ENCODE data around the gene SH3BGRL3.

The SH3BGRL3 gene

GRCh38 chr1:26254404-26254803 lies 25.5 kb upstream of the SH3BGRL3 start:
- no peak overlapping the region for H2BK120ac ChIP-seq (ENCODE audit: low read depth, low read length)
- H3K14ac ChIP-seq (ENCODE audit: low read length): no peak overlapping the region
- peaks cover 4 to 13% of the 10 kb centered on the region in 2 donors for H3K9me3 ChIP-seq (replicated peaks in 1 of 2; ENCODE audit: control insufficient read depth in 2 of 2, insufficient read depth in 1 of 2, low read depth in 1 of 2, low read length in 2 of 2)
- H3K4ac ChIP-seq (ENCODE audit: low read length): no peak overlapping the region
- H4K91ac ChIP-seq (ENCODE audit: low read depth, low read length, poor library complexity): no peak overlapping the region
- no peak overlapping the region for H2BK5ac ChIP-seq (ENCODE audit: low read length)
- no peak overlapping the region for H3K27ac ChIP-seq (replicated peaks; ENCODE audit: low read length)
- H3K36me3 ChIP-seq (replicated peaks in 1 of 2; ENCODE audit: control insufficient read depth in 2 of 2, insufficient read depth in 2 of 2, low read length in 2 of 2): peaks cover 32 to 85% of the 10 kb centered on the region in 2 donors
- no peak overlapping the region for H4K8ac ChIP-seq (ENCODE audit: low read depth, low read length)
- no peaks in the 10 kb centered on the region for H3K27me3 ChIP-seq (ENCODE audit: control insufficient read depth in 3 of 3, insufficient read depth in 3 of 3, low read depth in 1 of 3, low read length in 3 of 3)
- H3K4me2 ChIP-seq (ENCODE audit: insufficient read depth, low read length, poor library complexity, severe bottlenecking): no peak overlapping the region
- H3K9ac ChIP-seq (ENCODE audit: low read depth, low read length, poor library complexity): no peak overlapping the region
- no CpG with 5 or more reads among the region's 3 CpGs for WGBS, 2 donors (ENCODE audit: extremely low coverage in 2 of 2, insufficient read length in 2 of 2, insufficient replicate concordance in 1 of 2)
- no peaks in the 10 kb centered on the region for H3K4me1 ChIP-seq (ENCODE audit: control insufficient read depth in 2 of 2, insufficient read depth in 1 of 2, low read depth in 1 of 2, low read length in 2 of 2)
- no peak overlapping the region for H3K4me3 ChIP-seq (ENCODE audit: low read length in 2 of 2)
- no peak overlapping the region for H2BK12ac ChIP-seq (ENCODE audit: low read length)
- H3K23ac ChIP-seq (ENCODE audit: low read depth, low read length, poor library complexity): no peak overlapping the region
- H2BK15ac ChIP-seq (ENCODE audit: low read length): no peak overlapping the region
- no peak overlapping the region for H2AK5ac ChIP-seq (ENCODE audit: low read depth, low read length)
- H2AFZ ChIP-seq (ENCODE audit: low read length): no peak overlapping the region
- H3K79me1 ChIP-seq (ENCODE audit: low read depth, low read length): peaks cover 2% of the 10 kb centered on the region
- no peak overlapping the region for H3K18ac ChIP-seq (ENCODE audit: low read length)
- DNase-seq (ENCODE audit: low spot score): no peak

DNA sequence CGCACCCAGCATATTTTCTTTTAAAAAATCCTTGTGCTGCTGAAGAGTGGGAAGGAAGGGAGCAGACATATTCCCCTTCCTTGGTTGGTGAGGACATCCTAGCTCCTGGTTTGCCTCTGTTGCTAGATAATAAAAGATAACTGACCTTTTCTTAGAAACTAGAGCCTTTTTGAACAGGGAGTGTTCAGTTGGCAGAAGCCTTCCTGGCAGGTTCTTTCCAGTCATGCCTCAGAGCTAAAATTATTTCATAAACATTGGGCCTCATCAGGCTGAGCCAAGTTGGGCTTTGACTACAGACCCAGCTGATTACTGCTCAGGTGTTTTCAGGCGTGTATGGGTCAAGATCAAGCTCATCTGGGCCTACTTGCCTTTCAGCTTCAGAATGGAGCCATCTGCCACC lies 22.7 kb upstream of the SH3BGRL3 start:
- Histone ChIP-seq H3K4me3 (ENCODE audit: low read length in 2 of 2) (no peak overlapping the region), H3K18ac (ENCODE audit: low read length) (no peak overlapping the region), H3K4me1 (ENCODE audit: control insufficient read depth in 2 of 2, insufficient read depth in 1 of 2, low read depth in 1 of 2, low read length in 2 of 2) (no peaks in the 10 kb centered on the region), H3K23ac (ENCODE audit: low read depth, low read length, poor library complexity) (no peak overlapping the region), H4K8ac (ENCODE audit: low read depth, low read length) (no peak overlapping the region), H3K36me3 (replicated peaks in 1 of 2; ENCODE audit: control insufficient read depth in 2 of 2, insufficient read depth in 2 of 2, low read length in 2 of 2) (peaks cover 32 to 90% of the 10 kb centered on the region in 2 donors), H2BK12ac (ENCODE audit: low read length) (no peak overlapping the region), H2AK5ac (ENCODE audit: low read depth, low read length) (no peak overlapping the region), H3K4me2 (ENCODE audit: insufficient read depth, low read length, poor library complexity, severe bottlenecking) (no peak overlapping the region), H3K27me3 (ENCODE audit: control insufficient read depth in 3 of 3, insufficient read depth in 3 of 3, low read depth in 1 of 3, low read length in 3 of 3) (no peaks in the 10 kb centered on the region), H2BK15ac (ENCODE audit: low read length) (no peak overlapping the region), H3K9me3 (replicated peaks in 1 of 2; ENCODE audit: control insufficient read depth in 2 of 2, insufficient read depth in 1 of 2, low read depth in 1 of 2, low read length in 2 of 2) (no peaks in the 10 kb centered on the region), H3K79me1 (ENCODE audit: low read depth, low read length) (peaks cover 2% of the 10 kb centered on the region), H4K91ac (ENCODE audit: low read depth, low read length, poor library complexity) (no peak overlapping the region), H2BK120ac (ENCODE audit: low read depth, low read length) (no peak overlapping the region), H2BK5ac (ENCODE audit: low read length) (no peak overlapping the region), H3K9ac (ENCODE audit: low read depth, low read length, poor library complexity) (no peak overlapping the region), H3K4ac (ENCODE audit: low read length) (no peak overlapping the region), H3K14ac (ENCODE audit: low read length) (no peak overlapping the region), H2AFZ (ENCODE audit: low read length) (no peak overlapping the region), H3K27ac (replicated peaks; ENCODE audit: low read length) (no peak overlapping the region)
- no CpG with 5 or more reads among the region's 2 CpGs for WGBS, 2 donors (ENCODE audit: extremely low coverage in 2 of 2, insufficient read length in 2 of 2, insufficient replicate concordance in 1 of 2)
- DNase-seq (ENCODE audit: low spot score): no peak

GRCh38 chr1:26259005-26259404 lies 20.9 kb upstream of the SH3BGRL3 start:
- no peak overlapping the region for H2BK15ac ChIP-seq (ENCODE audit: low read length)
- no peak overlapping the region for H2BK5ac ChIP-seq (ENCODE audit: low read length)
- H3K9ac ChIP-seq (ENCODE audit: low read depth, low read length, poor library complexity): no peak overlapping the region
- H3K9me3 ChIP-seq (replicated peaks in 1 of 2; ENCODE audit: control insufficient read depth in 2 of 2, insufficient read depth in 1 of 2, low read depth in 1 of 2, low read length in 2 of 2): no peaks in the 10 kb centered on the region
- no CpG with 5 or more reads among the region's 2 CpGs for WGBS, 2 donors (ENCODE audit: extremely low coverage in 2 of 2, insufficient read length in 2 of 2, insufficient replicate concordance in 1 of 2)
- no peaks in the 10 kb centered on the region for H3K4me1 ChIP-seq (ENCODE audit: control insufficient read depth in 2 of 2, insufficient read depth in 1 of 2, low read depth in 1 of 2, low read length in 2 of 2)
- no peak overlapping the region for H2BK120ac ChIP-seq (ENCODE audit: low read depth, low read length)
- no peak overlapping the region for H3K4me3 ChIP-seq (ENCODE audit: low read length in 2 of 2)
- H3K4me2 ChIP-seq (ENCODE audit: insufficient read depth, low read length, poor library complexity, severe bottlenecking): no peak overlapping the region
- no peak overlapping the region for H2BK12ac ChIP-seq (ENCODE audit: low read length)
- H3K23ac ChIP-seq (ENCODE audit: low read depth, low read length, poor library complexity): no peak overlapping the region
- no peak overlapping the region for H3K27ac ChIP-seq (replicated peaks; ENCODE audit: low read length)
- no peak overlapping the region for H2AFZ ChIP-seq (ENCODE audit: low read length)
- H3K36me3 ChIP-seq (replicated peaks in 1 of 2; ENCODE audit: control insufficient read depth in 2 of 2, insufficient read depth in 2 of 2, low read length in 2 of 2): peaks cover 37 to 97% of the 10 kb centered on the region in 2 donors
- peaks cover 2% of the 10 kb centered on the region for H3K79me1 ChIP-seq (ENCODE audit: low read depth, low read length)
- no peak overlapping the region for H3K18ac ChIP-seq (ENCODE audit: low read length)
- H3K14ac ChIP-seq (ENCODE audit: low read length): no peak overlapping the region
- no peak overlapping the region for H4K8ac ChIP-seq (ENCODE audit: low read depth, low read length)
- DNase-seq (ENCODE audit: low spot score): no peak
- no peak overlapping the region for H4K91ac ChIP-seq (ENCODE audit: low read depth, low read length, poor library complexity)
- no peaks in the 10 kb centered on the region for H3K27me3 ChIP-seq (ENCODE audit: control insufficient read depth in 3 of 3, insufficient read depth in 3 of 3, low read depth in 1 of 3, low read length in 3 of 3)
- H3K4ac ChIP-seq (ENCODE audit: low read length): no peak overlapping the region
- no peak overlapping the region for H2AK5ac ChIP-seq (ENCODE audit: low read depth, low read length)

- no CpG with 5 or more reads among the region's 5 CpGs for WGBS, 2 donors (ENCODE audit: extremely low coverage in 2 of 2, insufficient read length in 2 of 2, insufficient replicate concordance in 1 of 2)
- Histone ChIP-seq H2BK5ac (ENCODE audit: low read length) (no peak overlapping the region), H3K4ac (ENCODE audit: low read length) (no peak overlapping the region), H2BK12ac (ENCODE audit: low read length) (no peak overlapping the region), H3K18ac (ENCODE audit: low read length) (no peak overlapping the region), H2AFZ (ENCODE audit: low read length) (no peak overlapping the region), H3K4me2 (ENCODE audit: insufficient read depth, low read length, poor library complexity, severe bottlenecking) (no peak overlapping the region), H2AK5ac (ENCODE audit: low read depth, low read length) (no peak overlapping the region), H3K9ac (ENCODE audit: low read depth, low read length, poor library complexity) (no peak overlapping the region), H4K8ac (ENCODE audit: low read depth, low read length) (no peak overlapping the region), H3K27ac (replicated peaks; ENCODE audit: low read length) (no peak overlapping the region), H3K36me3 (replicated peaks in 1 of 2; ENCODE audit: control insufficient read depth in 2 of 2, insufficient read depth in 2 of 2, low read length in 2 of 2) (peaks cover 37 to 95% of the 10 kb centered on the region in 2 donors), H3K4me1 (ENCODE audit: control insufficient read depth in 2 of 2, insufficient read depth in 1 of 2, low read depth in 1 of 2, low read length in 2 of 2) (no peaks in the 10 kb centered on the region), H2BK120ac (ENCODE audit: low read depth, low read length) (no peak overlapping the region), H3K9me3 (replicated peaks in 1 of 2; ENCODE audit: control insufficient read depth in 2 of 2, insufficient read depth in 1 of 2, low read depth in 1 of 2, low read length in 2 of 2) (no peaks in the 10 kb centered on the region), H3K4me3 (ENCODE audit: low read length in 2 of 2) (no peak overlapping the region), H4K91ac (ENCODE audit: low read depth, low read length, poor library complexity) (no peak overlapping the region), H3K14ac (ENCODE audit: low read length) (no peak overlapping the region), H2BK15ac (ENCODE audit: low read length) (no peak overlapping the region), H3K23ac (ENCODE audit: low read depth, low read length, poor library complexity) (no peak overlapping the region), H3K27me3 (ENCODE audit: control insufficient read depth in 3 of 3, insufficient read depth in 3 of 3, low read depth in 1 of 3, low read length in 3 of 3) (no peaks in the 10 kb centered on the region), H3K79me1 (ENCODE audit: low read depth, low read length) (peaks cover 2% of the 10 kb centered on the region)
- DNase-seq (ENCODE audit: low spot score): no peak
Observed at GRCh38 chr1:26259578-26259977, 20.3 kb upstream of the SH3BGRL3 start.

All from neuronal stem cell (in vitro differentiated cells).